IMR-90 (cell line): ENCODE measurements around the gene NPEPL1. TPM values are rescaled to one million over a fixed set of nuclear protein-coding genes. Genes with fewer than 3 reads are reported as not detected.

Experiments used
- ATAC-seq: fragments of 200-7000 bp; cut with Tn5 transposase; 2 replicates; pipeline ENCODE4 v1.9.1; 2020; ENCODE audit warnings: low read depth, mild to moderate bottlenecking, moderate library complexity
- BruUV-seq: library from RNA; stranded (reverse); fragments of 400-500 nt; replicated peaks from 2 replicates; lab custom pipeline; 2021; lab: Mats Ljungman, UMichigan
- CTCF ChIA-PET: fragments of 300-600 bp; formaldehyde crosslinking; extraction: SDS; loops from one replicate; lab custom pipeline; 2021; ENCODE audit warnings: antibody characterized with exemption; lab: Yijun Ruan, JAX
- POLR2A ChIA-PET: fragments of 300-600 bp; sonication (Branson Sonifier 250); formaldehyde crosslinking; loops from one replicate; lab custom pipeline; 2022; ENCODE audit warnings: antibody characterized with exemption; ENCODE audit not compliant: unreplicated experiment; lab: Charles Lee
- DNase-seq: peaks from one replicate; pipeline ENCODE4 v3.0.0; 2013
- H2AFZ ChIP-seq: replicated peaks from 2 replicates; pipeline ENCODE3; 2013; ENCODE audit warnings: low read length, mild to moderate bottlenecking; ENCODE audit not compliant: poor library complexity
- H2AK5ac ChIP-seq: 2 replicates; pipeline ENCODE4 v1.6.1; 2013; ENCODE audit warnings: low read depth, low read length, inconsistent platforms
- H2AK9ac ChIP-seq: replicated peaks from 2 replicates; pipeline ENCODE3; 2013; ENCODE audit warnings: mild to moderate bottlenecking, low read depth, low read length, moderate library complexity; ENCODE audit not compliant: poor library complexity
- H2BK120ac ChIP-seq: 2 replicates; pipeline ENCODE4 v1.6.1; 2013; ENCODE audit warnings: low read depth, low read length, inconsistent platforms
- H2BK15ac ChIP-seq: 3 replicates; pipeline ENCODE4 v1.6.1; 2013; ENCODE audit warnings: low read depth, low read length, inconsistent platforms
- H2BK20ac ChIP-seq: 2 replicates; pipeline ENCODE4 v1.6.1; 2013; ENCODE audit warnings: low read depth, mild to moderate bottlenecking, inconsistent platforms, low read length, moderate library complexity
- H2BK5ac ChIP-seq: 2 replicates; pipeline ENCODE4 v1.6.1; 2013; ENCODE audit warnings: mild to moderate bottlenecking, low read depth, low read length, inconsistent platforms; ENCODE audit not compliant: poor library complexity, severe bottlenecking
- H3K14ac ChIP-seq: replicated peaks from 2 replicates; pipeline ENCODE4 v1.6.1; 2013; ENCODE audit warnings: low read depth, low read length, inconsistent platforms
- H3K18ac ChIP-seq: 2 replicates; pipeline ENCODE4 v1.6.1; 2013; ENCODE audit warnings: low read depth, low read length, control low read depth
- H3K23ac ChIP-seq: 2 replicates; pipeline ENCODE4 v1.6.1; 2013; ENCODE audit warnings: low read depth, low read length, inconsistent platforms
- H3K27ac ChIP-seq: 2 replicates; pipeline ENCODE4 v1.5.1; 2013; ENCODE audit warnings: mild to moderate bottlenecking, control low read depth, low read length; ENCODE audit not compliant: insufficient read depth
- H3K27me3 ChIP-seq: 2 replicates; pipeline ENCODE4 v1.6.1; 2013; ENCODE audit warnings: low read length; ENCODE audit not compliant: control insufficient read depth, insufficient read depth
- H3K36me3 ChIP-seq: 2 replicates; pipeline ENCODE4 v1.6.1; 2013; ENCODE audit warnings: low read length, mixed read lengths; ENCODE audit not compliant: control insufficient read depth, insufficient read depth
- H3K4ac ChIP-seq: 2 replicates; pipeline ENCODE4 v1.6.1; 2013; ENCODE audit warnings: low read depth, low read length, inconsistent platforms
- H3K4me1 ChIP-seq: 2 replicates; pipeline ENCODE4 v1.6.1; 2013; ENCODE audit warnings: low read length, mixed read lengths; ENCODE audit not compliant: control insufficient read depth, insufficient read depth
- H3K4me2 ChIP-seq: 2 replicates; pipeline ENCODE4 v1.6.1; 2013; ENCODE audit warnings: low read depth, mild to moderate bottlenecking, control low read depth, low read length, moderate library complexity
- H3K4me3 ChIP-seq: 2 replicates; pipeline ENCODE4 v1.5.1; 2013; ENCODE audit warnings: low read depth, mild to moderate bottlenecking, control low read depth, low read length, moderate library complexity; ENCODE audit not compliant: insufficient read depth
- H3K56ac ChIP-seq: 2 replicates; pipeline ENCODE4 v1.6.1; 2013; ENCODE audit warnings: low read length, inconsistent platforms; ENCODE audit not compliant: insufficient read depth; ENCODE audit errors: extremely low read depth
- H3K79me1 ChIP-seq, 2 experiments: 2 replicates each; pipeline ENCODE4 v1.6.1; 2013; ENCODE audit warnings: low read length in 2 of 2, inconsistent platforms in 1 of 2, low read depth in 1 of 2
- H3K9ac ChIP-seq: 2 replicates; pipeline ENCODE4 v1.6.1; 2013; ENCODE audit warnings: low read depth, low read length, control low read depth
- H3K9me1 ChIP-seq: 2 replicates; pipeline ENCODE4 v1.6.1; 2013; ENCODE audit warnings: low read length, inconsistent platforms; ENCODE audit not compliant: insufficient read depth
- H3K9me3 ChIP-seq: 2 replicates; pipeline ENCODE4 v1.6.1; 2013; ENCODE audit warnings: low read length; ENCODE audit not compliant: control insufficient read depth, insufficient read depth
- H4K20me1 ChIP-seq: 2 replicates; pipeline ENCODE4 v1.6.1; 2013; ENCODE audit warnings: low read length, inconsistent platforms; ENCODE audit not compliant: insufficient read depth
- H4K5ac ChIP-seq: 2 replicates; pipeline ENCODE4 v1.6.1; 2013; ENCODE audit warnings: mild to moderate bottlenecking, low read depth, low read length, control low read depth
- H4K8ac ChIP-seq, 2 experiments: 2 replicates each; pipeline ENCODE4 v1.6.1; 2013; ENCODE audit warnings: low read depth in 2 of 2, low read length in 2 of 2, control low read depth in 1 of 2, inconsistent platforms in 1 of 2
- H4K91ac ChIP-seq: 2 replicates; pipeline ENCODE4 v1.6.1; 2013; ENCODE audit warnings: low read depth, low read length, inconsistent platforms; ENCODE audit not compliant: insufficient read depth
- BHLHE40 ChIP-seq: fragments of 150-350 bp; IDR thresholded peaks from 2 replicates; pipeline ENCODE4 v1.6.1; 2016; ENCODE audit warnings: mild to moderate bottlenecking, low read depth, low read length
- CEBPB ChIP-seq: IDR thresholded peaks from 2 replicates; pipeline ENCODE4 v1.6.1; 2012; ENCODE audit warnings: low read depth, low read length, improper control_type of control experiment
- CHD1 ChIP-seq: IDR thresholded peaks from 2 replicates; pipeline ENCODE4 v1.6.1; 2012; ENCODE audit warnings: low read depth, low read length, improper control_type of control experiment
- FOS ChIP-seq: fragments of 150-350 bp; IDR thresholded peaks from 2 replicates; pipeline ENCODE4 v1.6.1; 2016; ENCODE audit warnings: low read depth, low read length
- MAFK ChIP-seq: IDR thresholded peaks from 2 replicates; pipeline ENCODE4 v1.6.1; 2012; ENCODE audit warnings: low read depth, low read length, improper control_type of control experiment
- MAZ ChIP-seq: IDR thresholded peaks from 2 replicates; pipeline ENCODE4 v1.6.1; 2012; ENCODE audit warnings: low read depth, mild to moderate bottlenecking, low read length, improper control_type of control experiment, moderate library complexity, borderline replicate concordance
- MXI1 ChIP-seq: IDR thresholded peaks from 2 replicates; pipeline ENCODE4 v1.6.1; 2012; ENCODE audit warnings: low read depth, mild to moderate bottlenecking, low read length, moderate library complexity, borderline replicate concordance
- NFE2L2 ChIP-seq: fragments of 150-350 bp; IDR thresholded peaks from 2 replicates; pipeline ENCODE4 v1.6.1; 2016; ENCODE audit warnings: low read depth, mild to moderate bottlenecking, low read length
- POLR2A ChIP-seq: IDR thresholded peaks from 2 replicates; pipeline ENCODE4 v1.6.1; 2012; ENCODE audit warnings: mild to moderate bottlenecking, low read depth, low read length
- RAD21 ChIP-seq: IDR thresholded peaks from 2 replicates; pipeline ENCODE4 v1.6.1; 2012; ENCODE audit warnings: low read length, improper control_type of control experiment
- RCOR1 ChIP-seq: IDR thresholded peaks from 2 replicates; pipeline ENCODE4 v1.6.1; 2012; ENCODE audit warnings: mild to moderate bottlenecking, low read length, improper control_type of control experiment; ENCODE audit not compliant: insufficient replicate concordance
- RFX5 ChIP-seq: IDR thresholded peaks from 2 replicates; pipeline ENCODE4 v1.8.0; 2012; ENCODE audit warnings: low read depth, mild to moderate bottlenecking, low read length, moderate library complexity
- WGBS, 2 experiments: methylation state at CpG; one replicate each; pipeline versions ENCODE4 v1.1.5 to v1.1.7; 2013; ENCODE audit warnings: missing lambda C conversion rate in 2 of 2; ENCODE audit not compliant: insufficient read length in 1 of 2; ENCODE audit errors: extremely low coverage in 2 of 2; 5-methylcytosine and 5-hydroxymethylcytosine counted together
- dilution Hi-C: fragments of 300-500 bp; cut with HindIII; formaldehyde crosslinking; loops from one replicate; pipeline ENCODE4 v1.14.3; 2018; ENCODE audit warnings: low sequenced_read_pairs; ENCODE audit not compliant: unreplicated experiment
- in situ Hi-C: fragments of 300-500 bp; cut with MboI; formaldehyde crosslinking; loops from 3 replicates; pipeline ENCODE4 v1.14.3; 2019; ENCODE audit warnings: low sequenced_read_pairs, inconsistent platforms, mixed read lengths
- intact Hi-C: fragments of 100-400 bp; cut with micrococcal nuclease; formaldehyde crosslinking; loops from 2 replicates; pipeline ENCODE4 v1.10.0; 2022
- polyA plus RNA-seq, 3 experiments: library from polyadenylated mRNA; depleted of rRNA; stranded (reverse); fragments of >200 nt; gene quantifications; 2 replicates each; pipeline ENCODE4 v1.2.3, GENCODE V29; 2012; ENCODE audit warnings: low replicate concordance in 1 of 3
- total RNA-seq: library from RNA; depleted of rRNA; stranded (reverse); fragments of >200 nt; gene quantifications from 2 replicates; pipeline ENCODE4 v1.2.3, GENCODE V29; 2012
- TF ChIP-seq, protein P1 (sequence below): fragments of 150-350 bp; IDR thresholded peaks from 2 replicates; pipeline ENCODE4 v1.6.1; 2017; ENCODE audit warnings: mild to moderate bottlenecking, antibody characterized with exemption, low read length, low read depth
- TF ChIP-seq, protein P2 (sequence below): fragments of 150-350 bp; IDR thresholded peaks from 2 replicates; pipeline ENCODE4 v1.6.1; 2016; ENCODE audit warnings: low read depth, mild to moderate bottlenecking, low read length, moderate library complexity, borderline replicate concordance
- TF ChIP-seq, protein P3 (sequence below): conservative IDR thresholded peaks from 2 replicates; pipeline ENCODE4 v1.5.1; 2012; ENCODE audit warnings: mild to moderate bottlenecking, low read depth, low read length, improper control_type of control experiment

Gene NPEPL1
- total and polyA plus RNA-seq, 2 of the 4 experiments (the other 2 are of a cell fraction), result 6.3 to 10.4 TPM

DNA sequence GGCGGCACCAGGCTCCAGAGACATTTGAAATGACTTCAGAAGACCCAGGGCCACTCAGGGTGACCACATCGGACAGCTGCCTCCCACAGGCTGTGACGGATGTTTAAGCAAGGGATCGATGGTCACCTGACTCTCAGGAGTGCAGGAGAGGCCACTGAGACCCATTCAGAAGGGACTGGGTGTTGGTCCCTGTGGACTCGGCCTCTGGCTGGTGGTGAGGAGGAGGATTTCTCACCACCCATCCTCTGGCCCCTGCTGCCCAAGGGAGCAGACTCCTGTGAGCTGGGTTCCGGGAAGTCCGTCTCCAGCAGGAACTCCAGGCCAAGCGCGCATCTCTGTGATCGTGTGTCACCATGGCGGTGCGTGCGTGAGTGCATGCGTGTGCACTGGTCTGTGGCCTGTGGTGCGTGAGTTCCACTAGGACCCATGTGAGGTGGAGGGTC, 25.5 kb downstream of the NPEPL1 start:
- POLR2A ChIA-PET, result no interaction called here
- H3K27ac ChIP-seq, result no peak overlapping the region
- H3K27me3 ChIP-seq, result peaks cover 30% of the 10 kb centered on the region
- H3K56ac ChIP-seq, result no peak overlapping the region
- intact Hi-C loops (no loop called here), in situ Hi-C loops (no loop called here), dilution Hi-C loops (no loop called here)
- no peak overlapping the region for H3K4ac ChIP-seq
- no peak overlapping the region for H2AFZ ChIP-seq
- H2BK15ac ChIP-seq, result no peak overlapping the region
- ATAC-seq (no peak), DNase-seq (no peak)
- H4K8ac ChIP-seq, result no peak overlapping the region
- no peak overlapping the region for H2BK20ac ChIP-seq
- CTCF ChIA-PET, result no interaction called here
- 100% methylated on average over 1 of the region's 15 CpGs; no CpG with 5 or more reads in 1 of the 2 experiments for WGBS, 2 experiments
- no peaks in the 10 kb centered on the region for H3K79me1 ChIP-seq
- no peak overlapping the region for H3K9ac ChIP-seq
- H3K14ac ChIP-seq, result no peak overlapping the region
- no peak overlapping the region for H2AK9ac ChIP-seq
- H2BK120ac ChIP-seq, result no peak overlapping the region
- no peaks in the 10 kb centered on the region for H4K20me1 ChIP-seq
- TF ChIP-seq POLR2A (no peak), RFX5 (no peak), BHLHE40 (no peak), FOS (no peak), MAFK (no peak), CHD1 (no peak), RCOR1 (no peak), MXI1 (no peak), MAZ (no peak), RAD21 (no peak), CEBPB (no peak), NFE2L2 (no peak)
- TF ChIP-seq, protein P1, sequence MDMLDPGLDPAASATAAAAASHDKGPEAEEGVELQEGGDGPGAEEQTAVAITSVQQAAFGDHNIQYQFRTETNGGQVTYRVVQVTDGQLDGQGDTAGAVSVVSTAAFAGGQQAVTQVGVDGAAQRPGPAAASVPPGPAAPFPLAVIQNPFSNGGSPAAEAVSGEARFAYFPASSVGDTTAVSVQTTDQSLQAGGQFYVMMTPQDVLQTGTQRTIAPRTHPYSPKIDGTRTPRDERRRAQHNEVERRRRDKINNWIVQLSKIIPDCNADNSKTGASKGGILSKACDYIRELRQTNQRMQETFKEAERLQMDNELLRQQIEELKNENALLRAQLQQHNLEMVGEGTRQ, result no peak
- TF ChIP-seq, protein P2, sequence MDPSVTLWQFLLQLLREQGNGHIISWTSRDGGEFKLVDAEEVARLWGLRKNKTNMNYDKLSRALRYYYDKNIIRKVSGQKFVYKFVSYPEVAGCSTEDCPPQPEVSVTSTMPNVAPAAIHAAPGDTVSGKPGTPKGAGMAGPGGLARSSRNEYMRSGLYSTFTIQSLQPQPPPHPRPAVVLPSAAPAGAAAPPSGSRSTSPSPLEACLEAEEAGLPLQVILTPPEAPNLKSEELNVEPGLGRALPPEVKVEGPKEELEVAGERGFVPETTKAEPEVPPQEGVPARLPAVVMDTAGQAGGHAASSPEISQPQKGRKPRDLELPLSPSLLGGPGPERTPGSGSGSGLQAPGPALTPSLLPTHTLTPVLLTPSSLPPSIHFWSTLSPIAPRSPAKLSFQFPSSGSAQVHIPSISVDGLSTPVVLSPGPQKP, result no peak
- TF ChIP-seq, protein P3, sequence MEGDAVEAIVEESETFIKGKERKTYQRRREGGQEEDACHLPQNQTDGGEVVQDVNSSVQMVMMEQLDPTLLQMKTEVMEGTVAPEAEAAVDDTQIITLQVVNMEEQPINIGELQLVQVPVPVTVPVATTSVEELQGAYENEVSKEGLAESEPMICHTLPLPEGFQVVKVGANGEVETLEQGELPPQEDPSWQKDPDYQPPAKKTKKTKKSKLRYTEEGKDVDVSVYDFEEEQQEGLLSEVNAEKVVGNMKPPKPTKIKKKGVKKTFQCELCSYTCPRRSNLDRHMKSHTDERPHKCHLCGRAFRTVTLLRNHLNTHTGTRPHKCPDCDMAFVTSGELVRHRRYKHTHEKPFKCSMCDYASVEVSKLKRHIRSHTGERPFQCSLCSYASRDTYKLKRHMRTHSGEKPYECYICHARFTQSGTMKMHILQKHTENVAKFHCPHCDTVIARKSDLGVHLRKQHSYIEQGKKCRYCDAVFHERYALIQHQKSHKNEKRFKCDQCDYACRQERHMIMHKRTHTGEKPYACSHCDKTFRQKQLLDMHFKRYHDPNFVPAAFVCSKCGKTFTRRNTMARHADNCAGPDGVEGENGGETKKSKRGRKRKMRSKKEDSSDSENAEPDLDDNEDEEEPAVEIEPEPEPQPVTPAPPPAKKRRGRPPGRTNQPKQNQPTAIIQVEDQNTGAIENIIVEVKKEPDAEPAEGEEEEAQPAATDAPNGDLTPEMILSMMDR, result no peak
- BruUV-seq, result no TSS peak
- H2BK5ac ChIP-seq, result no peak overlapping the region
- no peak overlapping the region for H3K4me2 ChIP-seq
- no peak overlapping the region for H2AK5ac ChIP-seq
- H4K5ac ChIP-seq, result no peak overlapping the region
- H4K91ac ChIP-seq, result no peak overlapping the region
- H3K23ac ChIP-seq, result no peak overlapping the region
- H3K4me3 ChIP-seq, result no peak overlapping the region
- H3K9me3 ChIP-seq, result no peaks in the 10 kb centered on the region
- no peaks in the 10 kb centered on the region for H3K4me1 ChIP-seq
- no peaks in the 10 kb centered on the region for H3K36me3 ChIP-seq
- no peaks in the 10 kb centered on the region for H3K9me1 ChIP-seq
- no peak overlapping the region for H3K18ac ChIP-seq
